Sigmoid colon (tissue), 7 donors: ENCODE data around the gene JAKMIP2. TPM values are rescaled to one million over a fixed set of nuclear protein-coding genes. Genes with fewer than 3 reads are reported as not detected.

ENCODE experiments used
- DNase-seq: peaks from one replicate; pipeline ENCODE4 v3.0.0-alpha.2; 2019
- H3K27ac ChIP-seq, 4 donors: fragments of 200-600 bp; sonication (generic); one replicate each; pipeline ENCODE4 v1.5.1; 2016 to 2019; ENCODE audit warnings: mild to moderate bottlenecking in 1 of 4
- H3K27me3 ChIP-seq, 3 donors: fragments of 200-600 bp; sonication (generic); one replicate each; pipeline ENCODE4 v1.5.1; 2019; ENCODE audit warnings: mild to moderate bottlenecking in 1 of 3
- H3K36me3 ChIP-seq, 4 donors: fragments of 200-600 bp; sonication (generic); one replicate each; pipeline ENCODE4 v1.5.1; 2016 to 2019
- H3K4me1 ChIP-seq, 4 donors: fragments of 200-600 bp; sonication (generic); one replicate each; pipeline ENCODE4 v1.5.1; 2017 to 2019
- H3K4me3 ChIP-seq, 4 donors: fragments of 200-600 bp; sonication (generic); one replicate each; pipeline ENCODE4 v1.5.1; 2017 to 2019; ENCODE audit warnings: mild to moderate bottlenecking in 2 of 4, moderate library complexity in 1 of 4
- H3K9me3 ChIP-seq, 4 donors: fragments of 200-600 bp in 3 of 4; sonication (generic) in 3 of 4; one replicate each; pipeline versions ENCODE4 v1.5.1 to v1.6.1; 2013 to 2019
- CTCF ChIP-seq, 4 experiments: fragments of 450-650 bp in 3 of 4; fragments of 200-600 bp in 1 of 4; IDR thresholded peaks; one replicate each; pipeline ENCODE4 v1.5.1; 2016 to 2019; ENCODE audit warnings: antibody characterized with exemption in 4 of 4, mild to moderate bottlenecking in 3 of 4, moderate library complexity in 2 of 4
- EP300 ChIP-seq, 4 donors: sonication (generic); formaldehyde crosslinking; IDR thresholded peaks; one replicate each; pipeline ENCODE4 v1.6.1; 2017; ENCODE audit warnings: antibody characterized with exemption in 4 of 4
- POLR2A ChIP-seq, 2 donors: fragments of 450-650 bp; IDR thresholded peaks; one replicate each; pipeline ENCODE4 v1.6.1; 2016; ENCODE audit warnings: antibody characterized with exemption in 2 of 2, mild to moderate bottlenecking in 2 of 2, moderate library complexity in 2 of 2
- POLR2AphosphoS5 ChIP-seq, 4 donors: sonication (generic); formaldehyde crosslinking; IDR thresholded peaks; one replicate each; pipeline ENCODE4 v1.6.1; 2017; ENCODE audit warnings: antibody characterized with exemption in 4 of 4
- WGBS, 2 donors: extraction: QIAGEN DNeasy Blood & Tissue Kit; methylation state at CpG; one replicate each; pipeline ENCODE4 v1.1.7; 2013; 5-methylcytosine and 5-hydroxymethylcytosine counted together
- intact Hi-C: fragments of 100-400 bp; cut with DNase I; formaldehyde crosslinking; loops from one replicate; pipeline ENCODE4 v1.15.1; 2023
- polyA plus RNA-seq, 3 donors: library from polyadenylated mRNA; stranded (reverse); fragments of 200-250 nt; gene quantifications; one replicate each; pipeline ENCODE4 v1.2.3, GENCODE V29; 2013
- total RNA-seq, 4 donors: library from RNA; depleted of rRNA; stranded (reverse); fragments of >200 nt; gene quantifications; one replicate each; pipeline ENCODE4 v1.1.0, GENCODE V29; 2016
- donor health status: healthy with polysubstance abuse.
- donor health status: Bipolar disorder and iron deficiency.
- donor health status: healthy.

The JAKMIP2 gene
- total and polyA plus RNA-seq, 7 donors, result under 0.01 to 8.9 (median 2.8) TPM; not detected in 1

DNA sequence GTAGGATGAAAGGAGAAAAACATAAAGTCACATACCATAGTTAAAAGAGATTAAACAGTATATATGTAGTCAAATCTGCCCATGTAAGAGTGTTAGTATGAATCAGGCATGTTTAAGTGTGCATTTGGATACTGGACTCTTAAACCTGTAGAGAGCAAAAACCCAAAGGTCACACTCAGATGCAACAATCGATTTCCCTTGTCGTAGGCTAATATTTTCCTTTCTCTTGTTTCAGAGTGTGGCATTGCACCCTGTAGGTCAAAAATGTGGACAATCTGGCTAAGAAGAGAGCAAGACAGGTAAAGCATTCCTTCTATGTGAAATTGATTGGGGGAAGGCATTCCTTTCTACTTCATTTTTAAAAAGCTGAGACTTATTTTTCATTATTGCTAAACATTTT is 8.9 kb downstream of the JAKMIP2 start:
- no peak for DNase-seq
- Histone ChIP-seq H3K9me3 (no peaks in the 10 kb centered on the region), H3K36me3 (no peaks in the 10 kb centered on the region), H3K4me1 (no peaks in the 10 kb centered on the region), H3K4me3 (no peak overlapping the region), H3K27ac (no peak overlapping the region), H3K27me3 (no peaks in the 10 kb centered on the region)
- no peak for TF ChIP-seq CTCF (IDR thresholded peaks at IDR 0.05)
- TF ChIP-seq POLR2A (IDR thresholded peaks at IDR 0.05), result no peak
- TF ChIP-seq POLR2AphosphoS5 (IDR thresholded peaks at IDR 0.05), result no peak
- no peak for TF ChIP-seq EP300 (IDR thresholded peaks at IDR 0.05)
- intact Hi-C loops, result no loop called here
- WGBS, 2 donors, result 95 to 96% methylated on average over 2 of the region's 2 CpGs

GRCh38 chr5:147773139-147773538 is 9.4 kb downstream of the JAKMIP2 start:
- H3K9me3 ChIP-seq, result no peaks in the 10 kb centered on the region
- H3K36me3 ChIP-seq, result no peaks in the 10 kb centered on the region
- 89 to 93% methylated on average over 6 of the region's 6 CpGs for WGBS, 2 donors
- no peaks in the 10 kb centered on the region for H3K27me3 ChIP-seq
- intact Hi-C loops, result no loop called here
- no peaks in the 10 kb centered on the region for H3K4me1 ChIP-seq
- H3K27ac ChIP-seq, result no peak overlapping the region
- no peak for DNase-seq
- H3K4me3 ChIP-seq, result no peak overlapping the region
- no peak for TF ChIP-seq POLR2A (IDR thresholded peaks at IDR 0.05)

DNA sequence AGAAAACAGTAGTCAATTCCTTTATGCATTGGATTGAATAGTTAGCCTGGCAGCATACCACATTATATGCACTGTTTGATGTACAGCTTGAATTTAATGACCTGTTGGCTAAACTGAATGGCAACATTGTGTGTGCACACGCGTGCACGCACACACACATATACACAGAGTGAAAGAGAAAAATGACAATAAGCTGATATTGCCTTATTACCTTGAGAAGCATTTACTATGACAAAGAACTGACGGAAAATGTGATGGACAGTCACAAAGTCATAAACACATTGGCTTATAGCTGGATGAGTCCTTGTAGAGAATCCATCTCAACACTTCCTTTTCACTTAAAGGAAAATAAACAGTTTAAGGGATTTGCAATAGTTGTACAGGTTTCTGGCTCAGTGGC is 15.5 kb downstream of the JAKMIP2 start:
- H3K9me3 ChIP-seq, result no peaks in the 10 kb centered on the region
- no peak for TF ChIP-seq CTCF (IDR thresholded peaks at IDR 0.05)
- no peak for TF ChIP-seq POLR2A (IDR thresholded peaks at IDR 0.05)
- TF ChIP-seq POLR2AphosphoS5 (IDR thresholded peaks at IDR 0.05), result no peak
- intact Hi-C loops, result no loop called here
- H3K4me3 ChIP-seq, result no peak overlapping the region
- H3K4me1 ChIP-seq, result no peaks in the 10 kb centered on the region
- no peaks in the 10 kb centered on the region for H3K27me3 ChIP-seq
- no peaks in the 10 kb centered on the region for H3K36me3 ChIP-seq
- DNase-seq, result no peak
- no peak overlapping the region for H3K27ac ChIP-seq
- WGBS, 2 donors, result 81 to 93% methylated on average over 4 of the region's 4 CpGs

DNA sequence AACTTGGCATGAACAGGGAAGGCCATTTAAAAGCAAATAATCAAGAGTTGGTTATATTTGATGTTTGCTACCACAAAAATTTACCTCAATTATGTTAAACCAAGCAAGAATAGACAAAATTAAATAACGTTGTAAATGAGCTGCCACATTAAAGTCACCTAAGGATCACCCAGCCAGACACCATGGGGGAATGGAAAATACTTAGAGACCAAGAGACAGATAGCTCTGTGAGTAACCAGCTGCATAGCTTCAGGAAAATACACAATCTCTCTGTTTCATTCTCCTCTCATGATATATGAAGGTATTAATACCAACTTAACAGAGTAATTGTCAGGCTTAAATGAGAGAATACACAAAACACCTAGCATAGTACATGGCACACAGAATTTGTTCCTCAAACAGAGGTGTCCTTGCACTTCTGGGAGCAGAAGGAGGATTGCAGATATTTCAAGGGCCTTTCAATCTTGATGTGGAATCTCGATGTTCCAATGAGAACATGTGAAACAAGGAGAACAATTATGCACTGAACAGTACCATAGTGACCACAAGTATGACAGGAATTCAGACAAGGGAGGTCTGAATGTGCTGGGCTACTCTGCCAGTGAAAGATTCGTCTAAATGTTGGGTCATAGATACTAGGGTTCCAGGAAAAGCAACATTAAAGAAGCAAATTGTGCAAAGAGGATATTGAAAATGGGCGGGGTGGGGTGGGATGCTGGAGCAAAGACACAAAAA is 18.6 kb downstream of the JAKMIP2 start:
- no peaks in the 10 kb centered on the region for H3K36me3 ChIP-seq
- 81 to 85% methylated on average over 4 of the region's 4 CpGs for WGBS, 2 donors
- peak overlapping the region in 1 of 4 donors; percentile 12 for H3K27ac ChIP-seq
- H3K27me3 ChIP-seq, result no peaks in the 10 kb centered on the region
- no peaks in the 10 kb centered on the region for H3K9me3 ChIP-seq
- TF ChIP-seq POLR2A (IDR thresholded peaks at IDR 0.05) (no peak), EP300 (IDR thresholded peaks at IDR 0.05) (no peak), POLR2AphosphoS5 (IDR thresholded peaks at IDR 0.05) (no peak), CTCF (IDR thresholded peaks at IDR 0.05) (no peak)
- no peak overlapping the region for H3K4me3 ChIP-seq
- no peaks in the 10 kb centered on the region for H3K4me1 ChIP-seq
- DNase-seq, result no peak
- intact Hi-C loops, result no loop called here

DNA sequence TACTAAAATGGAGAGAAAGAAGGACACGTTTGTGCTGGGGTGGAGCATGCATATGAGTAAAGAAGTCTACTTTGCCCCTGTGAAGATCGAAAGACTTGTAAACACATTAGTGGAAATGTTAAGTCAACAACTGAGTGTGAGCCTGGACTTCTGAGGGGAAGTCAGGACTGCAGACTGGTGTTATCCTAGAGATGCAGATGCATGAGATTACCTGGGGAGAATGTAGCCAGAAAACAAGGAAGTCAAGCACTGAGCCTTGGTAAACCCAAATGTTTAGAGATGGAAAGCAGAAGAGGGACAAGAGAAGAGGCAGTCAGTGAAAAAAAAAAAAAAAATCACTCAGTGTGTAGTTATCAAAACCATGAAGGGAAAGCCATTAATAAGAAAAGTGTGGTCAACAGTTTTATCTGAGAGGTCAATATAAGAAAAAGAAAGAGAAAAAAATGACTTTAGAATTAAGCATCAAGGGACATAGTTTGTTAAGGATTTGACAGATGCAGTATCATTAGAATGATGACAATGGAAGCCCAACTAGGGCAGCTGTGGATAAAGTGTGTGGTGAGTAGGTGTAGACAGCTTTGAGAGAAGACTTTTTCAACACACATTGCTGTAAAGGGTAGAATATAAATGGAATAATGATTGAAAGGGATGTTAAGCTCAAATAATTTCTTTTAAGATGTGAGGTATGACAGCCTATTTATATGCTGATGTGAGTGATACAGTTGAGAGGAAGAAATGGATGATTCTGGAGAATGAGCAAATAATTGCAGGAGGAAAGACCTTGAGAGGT is 22.2 kb downstream of the JAKMIP2 start:
- intact Hi-C loops, result no loop called here

More for the DNA sequence above, 22.2 kb downstream of the JAKMIP2 start:
- no peak for TF ChIP-seq CTCF (IDR thresholded peaks at IDR 0.05)
- TF ChIP-seq EP300 (IDR thresholded peaks at IDR 0.05), result no peak
- no peak for TF ChIP-seq POLR2AphosphoS5 (IDR thresholded peaks at IDR 0.05)
- no peak for TF ChIP-seq POLR2A (IDR thresholded peaks at IDR 0.05)
- 26 to 67% methylated on average over 2 of the region's 2 CpGs for WGBS, 2 donors
- Histone ChIP-seq H3K27ac (no peak overlapping the region), H3K36me3 (no peaks in the 10 kb centered on the region), H3K4me1 (no peaks in the 10 kb centered on the region), H3K4me3 (no peak overlapping the region), H3K9me3 (no peaks in the 10 kb centered on the region), H3K27me3 (no peaks in the 10 kb centered on the region)
- DNase-seq, result no peak
